ENCODE results near the gene KCNV2. TPM values are rescaled to one million over a fixed set of nuclear protein-coding genes. Genes with fewer than 3 reads are reported as not detected.

The KCNV2 gene
- polyA plus RNA-seq, 1 donor from 2014 or later = not detected

GRCh38 chr9:2725898-2726649 is 8.8 kb downstream of the KCNV2 start:
- H3K4me2 ChIP-seq (ENCODE audit: low read length) = no peak overlapping the region
- no peaks in the 10 kb centered on the region for H3K27me3 ChIP-seq (ENCODE audit: insufficient read depth, low read depth, low read length)
- H2AFZ ChIP-seq (ENCODE audit: low read depth, low read length) = no peak overlapping the region
- H4K20me1 ChIP-seq (ENCODE audit: insufficient read depth) = no peaks in the 10 kb centered on the region
- TF ChIP-seq EP300 (conservative IDR thresholded peaks at IDR 0.05; ENCODE audit: poor library complexity, severe bottlenecking) (no peak), POLR2AphosphoS5 (IDR thresholded peaks at IDR 0.05) (no peak), SMC3 (conservative IDR thresholded peaks at IDR 0.05; ENCODE audit: poor library complexity) (no peak), RAD21 (conservative IDR thresholded peaks at IDR 0.05) (no peak), TAF1 (IDR thresholded peaks at IDR 0.05; ENCODE audit: low read depth) (no peak), REST (IDR thresholded peaks at IDR 0.05; ENCODE audit: borderline replicate concordance) (no peak), MXI1 (conservative IDR thresholded peaks at IDR 0.05; ENCODE audit: poor library complexity, severe bottlenecking) (no peak), EZH2 (IDR thresholded peaks at IDR 0.05; ENCODE audit: borderline replicate concordance, insufficient read depth, low read length, poor library complexity, severe bottlenecking) (no peak)
- TF ChIP-seq, protein P1, sequence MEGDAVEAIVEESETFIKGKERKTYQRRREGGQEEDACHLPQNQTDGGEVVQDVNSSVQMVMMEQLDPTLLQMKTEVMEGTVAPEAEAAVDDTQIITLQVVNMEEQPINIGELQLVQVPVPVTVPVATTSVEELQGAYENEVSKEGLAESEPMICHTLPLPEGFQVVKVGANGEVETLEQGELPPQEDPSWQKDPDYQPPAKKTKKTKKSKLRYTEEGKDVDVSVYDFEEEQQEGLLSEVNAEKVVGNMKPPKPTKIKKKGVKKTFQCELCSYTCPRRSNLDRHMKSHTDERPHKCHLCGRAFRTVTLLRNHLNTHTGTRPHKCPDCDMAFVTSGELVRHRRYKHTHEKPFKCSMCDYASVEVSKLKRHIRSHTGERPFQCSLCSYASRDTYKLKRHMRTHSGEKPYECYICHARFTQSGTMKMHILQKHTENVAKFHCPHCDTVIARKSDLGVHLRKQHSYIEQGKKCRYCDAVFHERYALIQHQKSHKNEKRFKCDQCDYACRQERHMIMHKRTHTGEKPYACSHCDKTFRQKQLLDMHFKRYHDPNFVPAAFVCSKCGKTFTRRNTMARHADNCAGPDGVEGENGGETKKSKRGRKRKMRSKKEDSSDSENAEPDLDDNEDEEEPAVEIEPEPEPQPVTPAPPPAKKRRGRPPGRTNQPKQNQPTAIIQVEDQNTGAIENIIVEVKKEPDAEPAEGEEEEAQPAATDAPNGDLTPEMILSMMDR (IDR thresholded peaks at IDR 0.05; ENCODE audit: poor library complexity, severe bottlenecking) = no peak
- no peaks in the 10 kb centered on the region for H3K79me2 ChIP-seq (replicated peaks; ENCODE audit: insufficient read depth, low read length)
- no peak overlapping the region for H3K4me3 ChIP-seq (ENCODE audit: low read length)
- H3K9ac ChIP-seq (ENCODE audit: low read length) = no peak overlapping the region
- no peaks in the 10 kb centered on the region for H3F3A ChIP-seq (ENCODE audit: insufficient read depth, low read length, poor library complexity, severe bottlenecking)
- no peak overlapping the region for H3K27ac ChIP-seq (ENCODE audit: low read length)
- no peaks in the 10 kb centered on the region for H3K9me3 ChIP-seq (ENCODE audit: low read length)
- H3K36me3 ChIP-seq (ENCODE audit: insufficient read depth, low read length) = no peaks in the 10 kb centered on the region
- H3K9me2 ChIP-seq (ENCODE audit: insufficient read depth, low read length) = no peaks in the 10 kb centered on the region

DNA sequence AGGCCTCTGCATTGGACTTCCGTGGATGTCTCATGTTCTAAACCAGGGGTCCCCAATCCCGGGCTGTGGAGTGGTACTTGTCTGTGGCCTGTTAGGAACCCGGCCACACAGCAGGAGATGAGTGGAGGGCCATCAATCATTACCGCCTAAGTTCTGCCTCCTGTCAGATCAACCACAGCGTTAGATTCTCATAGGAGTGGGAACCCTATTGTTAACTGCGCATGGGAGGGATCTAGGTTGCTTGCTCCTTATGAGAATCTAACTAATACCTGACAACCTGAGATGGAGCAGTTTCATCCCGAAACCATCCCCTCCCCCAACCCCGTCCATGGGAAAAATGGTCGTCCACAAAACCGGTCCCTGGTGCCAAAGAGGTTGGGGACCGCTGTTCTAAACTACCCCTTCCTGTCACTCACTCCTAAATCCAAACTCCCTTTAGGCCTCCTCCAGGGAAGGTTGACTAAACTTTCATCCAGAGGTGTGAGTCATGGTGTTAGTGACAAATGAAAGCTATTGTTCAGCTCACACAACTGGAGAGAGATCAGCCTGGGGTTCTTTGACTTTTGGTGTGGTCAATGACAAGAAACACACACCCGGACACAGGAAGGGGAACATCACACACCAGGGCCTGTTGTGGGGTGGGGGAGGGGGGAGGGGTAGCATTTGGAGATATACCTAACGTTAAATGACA is 9.5 kb downstream of the KCNV2 start:
- Histone ChIP-seq H3K9ac (ENCODE audit: low read length) (no peak overlapping the region), H3K4me2 (ENCODE audit: low read length) (no peak overlapping the region), H3K27me3 (ENCODE audit: insufficient read depth, low read depth, low read length) (no peaks in the 10 kb centered on the region), H3K9me2 (ENCODE audit: insufficient read depth, low read length) (no peaks in the 10 kb centered on the region), H2AFZ (ENCODE audit: low read depth, low read length) (no peak overlapping the region), H3K79me2 (replicated peaks; ENCODE audit: insufficient read depth, low read length) (no peaks in the 10 kb centered on the region), H3K27ac (ENCODE audit: low read length) (no peak overlapping the region), H4K20me1 (ENCODE audit: insufficient read depth) (no peaks in the 10 kb centered on the region), H3K4me3 (ENCODE audit: low read length) (no peak overlapping the region), H3K9me3 (ENCODE audit: low read length) (no peaks in the 10 kb centered on the region), H3K36me3 (ENCODE audit: insufficient read depth, low read length) (no peaks in the 10 kb centered on the region), H3F3A (ENCODE audit: insufficient read depth, low read length, poor library complexity, severe bottlenecking) (no peaks in the 10 kb centered on the region)
- TF ChIP-seq RAD21 (conservative IDR thresholded peaks at IDR 0.05) = no peak
- no peak for TF ChIP-seq TAF1 (IDR thresholded peaks at IDR 0.05; ENCODE audit: low read depth)
- no peak for TF ChIP-seq EZH2 (IDR thresholded peaks at IDR 0.05; ENCODE audit: borderline replicate concordance, insufficient read depth, low read length, poor library complexity, severe bottlenecking)
- no peak for TF ChIP-seq REST (IDR thresholded peaks at IDR 0.05; ENCODE audit: borderline replicate concordance)
- no peak for TF ChIP-seq POLR2AphosphoS5 (IDR thresholded peaks at IDR 0.05)
- no peak for TF ChIP-seq SMC3 (conservative IDR thresholded peaks at IDR 0.05; ENCODE audit: poor library complexity)
- TF ChIP-seq MXI1 (conservative IDR thresholded peaks at IDR 0.05; ENCODE audit: poor library complexity, severe bottlenecking) = no peak
- no peak for TF ChIP-seq EP300 (conservative IDR thresholded peaks at IDR 0.05; ENCODE audit: poor library complexity, severe bottlenecking)
- TF ChIP-seq, protein P1 (IDR thresholded peaks at IDR 0.05; ENCODE audit: poor library complexity, severe bottlenecking) = no peak
